ENCODE measurements around the gene LIN52.
A peak's percentile ranks its signal among the peaks of the same experiment; 100 is the strongest.

Gene LIN52

GRCh38 chr14:74213907-74214803 lies 129.4 kb downstream of the LIN52 start:
- no peak for TF ChIP-seq CTCF (IDR thresholded peaks at IDR 0.05; ENCODE audit: control insufficient read depth, extremely low read depth, insufficient read depth)
- H3K4me3 ChIP-seq (ENCODE audit: low read depth, low read length) = no peak overlapping the region
- DNase-seq (ENCODE audit: low read depth) = no peak

GRCh38 chr14:74216671-74217070 lies 131.9 kb downstream of the LIN52 start:
- H3K4me3 ChIP-seq (ENCODE audit: low read depth, low read length) = no peak overlapping the region
- DNase-seq (ENCODE audit: low read depth) = no peak
- TF ChIP-seq CTCF (IDR thresholded peaks at IDR 0.05; ENCODE audit: control insufficient read depth, extremely low read depth, insufficient read depth) = no peak

- peak; percentile 13 for DNase-seq (ENCODE audit: low read depth)
- TF ChIP-seq CTCF (IDR thresholded peaks at IDR 0.05; ENCODE audit: control insufficient read depth, extremely low read depth, insufficient read depth) = peak; percentile 92
- 0 out of 2 replicates have a peak overlapping the region, but pooled peaks have one; percentile 6 for H3K4me3 ChIP-seq (ENCODE audit: low read depth, low read length)
Measured at GRCh38 chr14:74217672-74218448, 133.1 kb downstream of the LIN52 start.

GRCh38 chr14:74218462-74218861 lies 133.7 kb downstream of the LIN52 start:
- no peak for TF ChIP-seq CTCF (IDR thresholded peaks at IDR 0.05; ENCODE audit: control insufficient read depth, extremely low read depth, insufficient read depth)
- no peak overlapping the region for H3K4me3 ChIP-seq (ENCODE audit: low read depth, low read length)
- no peak for DNase-seq (ENCODE audit: low read depth)

- TF ChIP-seq CTCF (IDR thresholded peaks at IDR 0.05; ENCODE audit: control insufficient read depth, extremely low read depth, insufficient read depth) = no peak
Measured at GRCh38 chr14:74219277-74220205, 134.8 kb downstream of the LIN52 start.

GRCh38 chr14:74220991-74221390 lies 136.2 kb downstream of the LIN52 start:
- DNase-seq (ENCODE audit: low read depth) = no peak
- TF ChIP-seq CTCF (IDR thresholded peaks at IDR 0.05; ENCODE audit: control insufficient read depth, extremely low read depth, insufficient read depth) = no peak
- H3K4me3 ChIP-seq (ENCODE audit: low read depth, low read length) = no peak overlapping the region

More at GRCh38 chr14:74219277-74220205, 134.8 kb downstream of the LIN52 start:
- no peak for DNase-seq (ENCODE audit: low read depth)
- H3K4me3 ChIP-seq (ENCODE audit: low read depth, low read length) = no peak overlapping the region
